KMS-11 (cell line): ENCODE results near the gene SLC25A3.
"Not testable (repeated sequence)": the region's sequence is repeated elsewhere in the genome, so short reads cannot be mapped to it uniquely, and the experiment has no call there.

ENCODE experiments used
- H2AFZ ChIP-seq: fragments of 200-600 bp; sonication (generic); 2 replicates; pipeline ENCODE4 v1.6.1; 2016; ENCODE audit warnings: antibody characterized with exemption, mixed run types, low read depth
- H3K27ac ChIP-seq: fragments of 200-600 bp; sonication (generic); 2 replicates; pipeline ENCODE4 v1.6.1; 2016; ENCODE audit warnings: mild to moderate bottlenecking, mixed run types
- H3K27me3 ChIP-seq: fragments of 200-600 bp; sonication (generic); 2 replicates; pipeline ENCODE4 v1.6.1; 2017; ENCODE audit warnings: mild to moderate bottlenecking, low read depth, mixed run types, moderate library complexity; ENCODE audit not compliant: insufficient read depth
- H3K36me3 ChIP-seq: fragments of 200-600 bp; sonication (generic); 2 replicates; pipeline ENCODE4 v1.6.1; 2017; ENCODE audit warnings: mild to moderate bottlenecking, mixed run types; ENCODE audit not compliant: insufficient read depth
- H3K4me1 ChIP-seq: fragments of 200-600 bp; sonication (generic); 2 replicates; pipeline ENCODE4 v1.6.1; 2016; ENCODE audit warnings: mild to moderate bottlenecking, low read depth, mixed run types; ENCODE audit not compliant: poor library complexity, severe bottlenecking
- H3K4me2 ChIP-seq: fragments of 200-600 bp; sonication (generic); 2 replicates; pipeline ENCODE4 v1.7.0; 2016; ENCODE audit warnings: mild to moderate bottlenecking, mixed run types
- H3K4me3 ChIP-seq: fragments of 200-600 bp; sonication (generic); IDR thresholded peaks from 2 replicates; pipeline ENCODE4 v1.6.1; 2017; ENCODE audit warnings: low read depth, low read length, mixed read lengths; ENCODE audit not compliant: insufficient read depth
- H3K79me2 ChIP-seq: fragments of 200-600 bp; sonication (generic); 2 replicates; pipeline ENCODE4 v1.6.1; 2016; ENCODE audit warnings: low read depth, mixed run types; ENCODE audit not compliant: insufficient read depth
- H3K9ac ChIP-seq: fragments of 200-600 bp; sonication (generic); 2 replicates; pipeline ENCODE4 v1.6.1; 2016; ENCODE audit warnings: mild to moderate bottlenecking, mixed run types
- H4K20me1 ChIP-seq: fragments of 200-600 bp; sonication (generic); 2 replicates; pipeline ENCODE4 v1.6.1; 2016; ENCODE audit warnings: mild to moderate bottlenecking, mixed run types; ENCODE audit not compliant: insufficient read depth
- TF ChIP-seq, protein P1 (sequence below): fragments of 200-600 bp; sonication (generic); conservative IDR thresholded peaks from 2 replicates; pipeline ENCODE4 v1.6.1; 2017; ENCODE audit warnings: low read depth, mild to moderate bottlenecking, antibody characterized with exemption, low read length, moderate library complexity, mixed read lengths

Gene SLC25A3

DNA sequence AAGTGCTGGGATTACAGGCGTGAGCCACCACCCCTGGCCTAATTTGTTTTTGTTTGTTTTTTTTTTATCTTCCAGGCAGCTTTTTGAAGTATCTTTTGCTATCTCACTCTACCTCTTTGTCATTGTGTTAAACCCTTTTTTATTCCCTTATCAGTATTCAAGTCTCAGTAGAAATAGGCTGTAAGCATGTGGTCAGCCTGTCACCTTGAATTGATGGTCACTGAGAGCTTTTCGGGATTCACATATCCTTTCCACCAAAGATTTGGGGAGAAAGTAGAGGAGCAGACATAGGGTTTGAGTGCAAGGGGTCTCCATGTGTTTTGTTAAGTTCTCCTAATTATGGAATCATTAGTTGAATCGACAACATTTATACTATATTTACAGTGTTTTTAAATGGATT is 41.7 kb upstream of the SLC25A3 start:
- Histone ChIP-seq H3K9ac (no peak overlapping the region), H3K4me1 (no peaks in the 10 kb centered on the region), H4K20me1 (no peaks in the 10 kb centered on the region), H3K4me3 (no peak overlapping the region), H3K27ac (no peak overlapping the region), H3K79me2 (no peaks in the 10 kb centered on the region), H3K27me3 (no peaks in the 10 kb centered on the region), H2AFZ (no peak overlapping the region), H3K4me2 (no peak overlapping the region), H3K36me3 (peaks cover 3% of the 10 kb centered on the region; the same call in 1 of the 2 replicates)
- TF ChIP-seq, protein P1, sequence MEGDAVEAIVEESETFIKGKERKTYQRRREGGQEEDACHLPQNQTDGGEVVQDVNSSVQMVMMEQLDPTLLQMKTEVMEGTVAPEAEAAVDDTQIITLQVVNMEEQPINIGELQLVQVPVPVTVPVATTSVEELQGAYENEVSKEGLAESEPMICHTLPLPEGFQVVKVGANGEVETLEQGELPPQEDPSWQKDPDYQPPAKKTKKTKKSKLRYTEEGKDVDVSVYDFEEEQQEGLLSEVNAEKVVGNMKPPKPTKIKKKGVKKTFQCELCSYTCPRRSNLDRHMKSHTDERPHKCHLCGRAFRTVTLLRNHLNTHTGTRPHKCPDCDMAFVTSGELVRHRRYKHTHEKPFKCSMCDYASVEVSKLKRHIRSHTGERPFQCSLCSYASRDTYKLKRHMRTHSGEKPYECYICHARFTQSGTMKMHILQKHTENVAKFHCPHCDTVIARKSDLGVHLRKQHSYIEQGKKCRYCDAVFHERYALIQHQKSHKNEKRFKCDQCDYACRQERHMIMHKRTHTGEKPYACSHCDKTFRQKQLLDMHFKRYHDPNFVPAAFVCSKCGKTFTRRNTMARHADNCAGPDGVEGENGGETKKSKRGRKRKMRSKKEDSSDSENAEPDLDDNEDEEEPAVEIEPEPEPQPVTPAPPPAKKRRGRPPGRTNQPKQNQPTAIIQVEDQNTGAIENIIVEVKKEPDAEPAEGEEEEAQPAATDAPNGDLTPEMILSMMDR = no peak

DNA sequence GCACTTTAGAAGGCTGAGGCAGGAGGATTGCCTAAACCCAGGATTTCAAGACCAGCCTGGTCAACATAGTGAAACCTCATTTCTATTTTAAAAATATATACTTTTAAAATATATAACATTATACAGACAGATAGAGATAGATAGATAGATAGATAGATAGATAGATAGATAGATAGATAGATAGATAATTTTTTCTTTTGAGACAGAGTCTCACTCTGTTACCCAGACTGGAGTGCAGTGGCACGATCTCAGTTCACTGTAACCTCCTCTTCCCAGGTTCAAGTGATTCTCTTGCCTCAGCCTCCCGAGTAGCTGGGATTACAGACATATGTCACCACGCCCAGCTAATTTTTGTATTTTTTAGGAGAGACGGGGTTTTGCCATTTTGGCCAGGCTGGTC is 35.4 kb upstream of the SLC25A3 start:
- not testable (repeated sequence) for H3K36me3 ChIP-seq, H3K4me2 ChIP-seq, H3K79me2 ChIP-seq, H3K4me1 ChIP-seq, H3K27me3 ChIP-seq, H3K4me3 ChIP-seq, H2AFZ ChIP-seq, H3K9ac ChIP-seq, H3K27ac ChIP-seq, H4K20me1 ChIP-seq

DNA sequence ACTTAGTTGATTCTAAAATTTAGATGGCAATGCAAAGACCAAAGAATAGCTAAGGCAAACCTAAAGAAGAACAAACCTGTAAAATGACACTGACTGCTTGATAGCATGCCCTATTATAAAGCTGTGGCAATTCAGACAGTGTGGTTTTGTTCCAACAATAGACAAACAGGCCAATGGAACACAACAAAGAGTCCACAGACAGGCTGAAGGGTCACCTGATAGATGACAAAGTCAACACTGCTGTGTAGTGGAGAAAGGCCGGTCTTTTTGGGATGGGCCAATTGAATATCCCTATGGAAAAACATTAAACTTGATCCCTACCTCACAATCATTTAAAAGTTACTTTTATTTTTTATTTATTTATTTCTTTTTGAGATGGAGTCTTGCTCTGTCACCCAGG is 33.8 kb upstream of the SLC25A3 start:
- Histone ChIP-seq H3K4me3 (no peak overlapping the region), H3K9ac (no peak overlapping the region), H3K79me2 (no peaks in the 10 kb centered on the region), H3K4me1 (no peaks in the 10 kb centered on the region), H3K36me3 (no peaks in the 10 kb centered on the region), H3K4me2 (no peak overlapping the region), H4K20me1 (no peaks in the 10 kb centered on the region), H3K27me3 (no peaks in the 10 kb centered on the region), H3K27ac (no peak overlapping the region), H2AFZ (no peak overlapping the region)
- TF ChIP-seq, protein P1 = no peak

DNA sequence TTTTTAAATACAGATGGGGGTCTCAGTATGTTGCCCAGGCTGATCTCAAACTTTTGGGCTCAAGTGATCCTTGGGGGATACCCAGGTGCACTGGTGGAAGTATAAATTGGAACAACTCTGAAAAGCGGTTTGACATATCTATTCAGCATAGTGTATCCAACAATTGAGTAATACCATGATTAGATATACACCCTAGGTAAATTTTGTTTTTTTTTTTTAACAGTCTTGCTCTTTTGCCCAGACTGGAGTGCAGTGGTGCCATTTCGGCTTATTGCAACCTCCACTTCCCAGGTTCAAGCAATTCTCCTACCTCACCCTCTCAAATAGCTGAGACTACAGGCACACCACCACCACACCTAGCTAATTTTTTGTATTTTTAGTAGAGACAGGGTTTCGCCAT is 31.6 kb upstream of the SLC25A3 start:
- Histone ChIP-seq H4K20me1 (no peaks in the 10 kb centered on the region), H3K36me3 (no peaks in the 10 kb centered on the region), H3K79me2 (no peaks in the 10 kb centered on the region), H3K27me3 (no peaks in the 10 kb centered on the region), H3K4me1 (peaks cover 4% of the 10 kb centered on the region), H3K4me3 (no peak overlapping the region), H2AFZ (no peak overlapping the region), H3K4me2 (no peak overlapping the region), H3K9ac (no peak overlapping the region), H3K27ac (no peak overlapping the region)
- TF ChIP-seq, protein P1 = no peak

DNA sequence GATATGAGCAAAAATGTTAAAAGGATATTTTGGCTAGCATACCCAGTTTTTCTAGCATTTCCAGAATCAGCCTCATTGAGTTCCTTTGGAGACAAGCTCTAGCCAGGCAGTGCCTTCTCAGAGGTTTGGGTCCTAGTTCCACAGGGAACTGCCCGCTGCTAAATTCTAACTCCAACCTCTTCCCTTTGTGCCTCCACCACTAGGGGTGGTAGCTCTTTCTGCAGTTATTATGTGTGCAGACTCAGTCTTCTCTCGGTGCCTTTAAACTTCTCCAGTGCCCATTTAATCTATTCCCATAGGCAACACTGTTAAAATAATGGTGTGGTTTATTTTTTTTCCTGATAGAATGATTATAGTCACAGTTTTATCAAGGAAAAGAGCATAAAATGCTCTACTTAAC is 21.5 kb upstream of the SLC25A3 start:
- Histone ChIP-seq H3K4me2 (no peak overlapping the region), H2AFZ (no peak overlapping the region), H3K27me3 (no peaks in the 10 kb centered on the region), H3K9ac (no peak overlapping the region), H4K20me1 (no peaks in the 10 kb centered on the region), H3K4me3 (no peak overlapping the region), H3K4me1 (no peaks in the 10 kb centered on the region), H3K27ac (no peak overlapping the region), H3K36me3 (no peaks in the 10 kb centered on the region), H3K79me2 (no peaks in the 10 kb centered on the region)
- TF ChIP-seq, protein P1 = no peak; the same call in 1 of the 2 replicates
